Transverse colon (tissue), 4 donors: ENCODE results near the gene APOC1. TPM values are rescaled to one million over a fixed set of nuclear protein-coding genes. Genes with fewer than 3 reads are reported as not detected.

Experiments used
- DNase-seq: peaks from one replicate; pipeline ENCODE4 v3.0.0-alpha.2; 2019
- H3K27ac ChIP-seq, 4 donors: fragments of 200-600 bp; sonication (generic); 2 replicates each; pipeline ENCODE4 v1.5.1; 2016 to 2018; ENCODE audit warnings: inconsistent platforms in 4 of 4
- H3K27me3 ChIP-seq: fragments of 200-600 bp; sonication (generic); 2 replicates; pipeline ENCODE4 v1.5.1; 2017; ENCODE audit warnings: inconsistent platforms
- H3K36me3 ChIP-seq, 4 donors: fragments of 200-600 bp; sonication (generic); 2 replicates each; pipeline ENCODE4 v1.5.1; 2017 to 2019; ENCODE audit warnings: inconsistent platforms in 4 of 4
- H3K4me1 ChIP-seq, 4 donors: fragments of 200-600 bp; sonication (generic); 2 replicates each; pipeline ENCODE4 v1.5.1; 2017 to 2020; ENCODE audit warnings: inconsistent platforms in 4 of 4
- H3K4me3 ChIP-seq, 4 donors: fragments of 200-600 bp; sonication (generic); 1 replicate in 1 of 4; 2 replicates in 3 of 4; pipeline versions ENCODE4 v1.5.1 to v1.6.1; 2017 to 2019; ENCODE audit warnings: inconsistent platforms in 4 of 4
- H3K9me3 ChIP-seq, 2 donors: fragments of 200-600 bp; sonication (generic); 2 replicates each; pipeline ENCODE4 v1.5.1; 2017 to 2019; ENCODE audit warnings: inconsistent platforms in 2 of 2
- EP300 ChIP-seq: sonication (generic); formaldehyde crosslinking; IDR thresholded peaks from one replicate; pipeline ENCODE4 v1.6.1; 2017; ENCODE audit warnings: antibody characterized with exemption, low read depth
- POLR2A ChIP-seq: fragments of 450-650 bp; IDR thresholded peaks from one replicate; pipeline ENCODE4 v1.6.1; 2016; ENCODE audit warnings: antibody characterized with exemption, mild to moderate bottlenecking, moderate library complexity
- POLR2AphosphoS5 ChIP-seq, 3 donors: sonication (generic); formaldehyde crosslinking; IDR thresholded peaks; one replicate each; pipeline ENCODE4 v1.6.1; 2016; ENCODE audit warnings: antibody characterized with exemption in 3 of 3
- WGBS, 2 donors: methylation state at CpG; one replicate each; pipeline ENCODE4 v1.1.5; 2018; ENCODE audit warnings: low coverage in 1 of 2; 5-methylcytosine and 5-hydroxymethylcytosine counted together
- in situ Hi-C, 4 donors: fragments of 200-750 bp; cut with MboI; loops; one replicate each; pipeline versions ENCODE4 v1.15.0 to v1.15.1; 2017; ENCODE audit warnings: low sequenced_read_pairs in 3 of 4, low pct_ligation_motif_present in 1 of 4, low pct_unique_long_range_greater_than_20kb in 1 of 4
- intact Hi-C: fragments of 100-400 bp; cut with DNase I; formaldehyde crosslinking; loops from one replicate; pipeline ENCODE4 v1.15.1; 2023; ENCODE audit warnings: low total_unique reads
- total RNA-seq, 4 donors: library from RNA; depleted of rRNA; stranded (reverse); fragments of >200 nt; gene quantifications; one replicate each; pipeline ENCODE4 v1.1.0, GENCODE V29; 2016
- TF ChIP-seq, protein P1 (sequence below), 5 experiments: fragments of 200-600 bp in 3 of 5; fragments of 450-650 bp in 2 of 5; sonication (generic) in 3 of 5; IDR thresholded peaks; 1 replicate in 2 of 5; 2 replicates in 3 of 5; pipeline ENCODE4 v1.5.1; 2016 to 2017; ENCODE audit warnings: antibody characterized with exemption in 5 of 5, inconsistent platforms in 3 of 5, mild to moderate bottlenecking in 2 of 5, moderate library complexity in 1 of 5

Gene APOC1
- total RNA-seq, 4 donors from 2014 or later = 10.8 to 48.4 (median 34.8) TPM; not detected in 1

DNA sequence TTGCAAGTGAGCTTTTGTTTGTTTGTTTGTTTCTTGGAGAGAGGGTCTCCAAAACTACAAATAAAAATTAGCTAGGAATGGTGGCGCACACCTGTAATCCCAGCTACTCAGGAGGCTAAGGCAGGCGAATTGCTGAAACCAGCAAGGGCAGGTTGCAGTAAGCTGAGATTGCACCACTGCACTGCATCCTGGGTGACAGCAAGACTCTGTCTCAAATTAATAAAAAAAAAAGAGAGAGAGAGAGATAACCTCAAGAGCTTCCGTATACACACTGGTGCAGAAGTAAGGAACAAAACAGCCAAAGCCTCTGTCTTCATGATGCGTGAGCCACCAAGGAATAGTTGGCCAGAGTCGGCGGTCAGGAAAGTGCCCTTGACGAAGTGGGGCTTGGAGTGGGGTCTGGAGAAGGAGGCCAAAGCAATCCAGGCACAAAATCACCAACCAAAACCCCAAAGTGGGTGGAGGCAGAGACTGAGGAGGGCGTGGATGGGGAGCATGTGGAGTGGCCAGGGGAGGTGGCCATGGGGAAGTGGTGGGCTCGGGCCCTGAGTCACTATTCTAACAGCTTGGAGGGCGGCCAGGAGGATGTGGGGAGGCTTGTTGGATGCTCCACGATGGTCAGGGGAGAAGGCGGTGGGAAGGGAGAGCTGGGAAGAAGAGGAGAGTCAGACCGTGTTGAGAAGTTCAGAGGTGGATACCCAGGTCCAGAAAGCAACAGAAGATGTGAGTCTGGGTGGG lies 44.5 kb upstream of the APOC1 start:
- H3K4me3 ChIP-seq = no peak overlapping the region
- intact Hi-C loops = no loop called here
- in situ Hi-C loops = no loop called here
- TF ChIP-seq POLR2AphosphoS5 (IDR thresholded peaks at IDR 0.05) (no peak), POLR2A (no peak), EP300 (no peak)
- TF ChIP-seq, protein P1, sequence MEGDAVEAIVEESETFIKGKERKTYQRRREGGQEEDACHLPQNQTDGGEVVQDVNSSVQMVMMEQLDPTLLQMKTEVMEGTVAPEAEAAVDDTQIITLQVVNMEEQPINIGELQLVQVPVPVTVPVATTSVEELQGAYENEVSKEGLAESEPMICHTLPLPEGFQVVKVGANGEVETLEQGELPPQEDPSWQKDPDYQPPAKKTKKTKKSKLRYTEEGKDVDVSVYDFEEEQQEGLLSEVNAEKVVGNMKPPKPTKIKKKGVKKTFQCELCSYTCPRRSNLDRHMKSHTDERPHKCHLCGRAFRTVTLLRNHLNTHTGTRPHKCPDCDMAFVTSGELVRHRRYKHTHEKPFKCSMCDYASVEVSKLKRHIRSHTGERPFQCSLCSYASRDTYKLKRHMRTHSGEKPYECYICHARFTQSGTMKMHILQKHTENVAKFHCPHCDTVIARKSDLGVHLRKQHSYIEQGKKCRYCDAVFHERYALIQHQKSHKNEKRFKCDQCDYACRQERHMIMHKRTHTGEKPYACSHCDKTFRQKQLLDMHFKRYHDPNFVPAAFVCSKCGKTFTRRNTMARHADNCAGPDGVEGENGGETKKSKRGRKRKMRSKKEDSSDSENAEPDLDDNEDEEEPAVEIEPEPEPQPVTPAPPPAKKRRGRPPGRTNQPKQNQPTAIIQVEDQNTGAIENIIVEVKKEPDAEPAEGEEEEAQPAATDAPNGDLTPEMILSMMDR (IDR thresholded peaks at IDR 0.05) = no peak
- peaks cover 0 to 15% (median 2%) of the 10 kb centered on the region in 4 donors for H3K4me1 ChIP-seq
- peak overlapping the region; percentile 25 to 64 (median 46) for H3K27ac ChIP-seq
- no peaks in the 10 kb centered on the region for H3K27me3 ChIP-seq
- 69 to 70% methylated on average over 13 of the region's 13 CpGs for WGBS, 2 donors
- no peaks in the 10 kb centered on the region for H3K9me3 ChIP-seq
- peak; percentile 62 for DNase-seq
- H3K36me3 ChIP-seq = peaks cover 0 to 24% (median 9%) of the 10 kb centered on the region in 4 donors

DNA sequence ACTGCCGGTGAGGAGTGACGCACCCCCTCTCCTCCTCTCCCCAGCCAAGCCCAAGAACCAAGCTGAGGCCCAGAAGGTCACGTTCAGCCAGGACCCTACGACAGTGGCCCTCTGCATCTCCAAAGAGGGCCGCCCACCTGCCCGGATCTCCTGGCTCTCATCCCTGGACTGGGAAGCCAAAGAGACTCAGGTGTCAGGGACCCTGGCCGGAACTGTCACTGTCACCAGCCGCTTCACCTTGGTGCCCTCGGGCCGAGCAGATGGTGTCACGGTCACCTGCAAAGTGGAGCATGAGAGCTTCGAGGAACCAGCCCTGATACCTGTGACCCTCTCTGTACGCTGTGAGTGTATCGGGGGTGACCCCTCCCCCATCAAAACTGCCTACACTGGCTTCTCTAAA lies 42.6 kb upstream of the APOC1 start:
- Histone ChIP-seq H3K4me1 (peaks cover 0 to 23% (median 10%) of the 10 kb centered on the region in 4 donors), H3K36me3 (peaks cover 0 to 15% (median 6%) of the 10 kb centered on the region in 4 donors), H3K9me3 (no peaks in the 10 kb centered on the region), H3K27me3 (no peaks in the 10 kb centered on the region), H3K4me3 (no peak overlapping the region), H3K27ac (no peak overlapping the region)
- no peak for TF ChIP-seq POLR2AphosphoS5 (IDR thresholded peaks at IDR 0.05)
- TF ChIP-seq, protein P1 (IDR thresholded peaks at IDR 0.05) = no peak
- TF ChIP-seq POLR2A = no peak
- no peak for TF ChIP-seq EP300
- DNase-seq = no peak
- intact Hi-C loops (no loop called here), in situ Hi-C loops (no loop called here)
- WGBS, 2 donors = 98% methylated on average over 7 of the region's 14 CpGs; no CpG with 5 or more reads in 1 of the 2 donors

DNA sequence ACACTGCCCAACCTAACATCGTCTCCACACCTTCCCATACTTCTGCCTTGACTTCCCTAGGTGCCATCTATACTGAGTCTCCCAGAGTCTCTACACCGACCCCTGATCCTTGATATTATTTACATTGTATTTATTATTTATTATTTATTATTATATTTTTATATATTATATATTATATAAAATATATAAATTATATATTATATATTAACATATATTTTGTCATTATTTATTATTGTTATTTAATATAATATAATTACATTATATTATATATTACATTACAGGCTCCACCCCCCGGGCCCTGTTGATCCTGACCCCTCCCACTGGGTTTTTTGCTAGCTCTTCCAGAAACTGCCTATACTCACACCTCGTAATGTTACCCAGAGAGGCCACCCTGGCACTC lies 41.7 kb upstream of the APOC1 start:
- Histone ChIP-seq H3K36me3 (peaks cover 0 to 15% (median 6%) of the 10 kb centered on the region in 4 donors), H3K27ac (no peak overlapping the region), H3K4me3 (no peak overlapping the region), H3K4me1 (peaks cover 0 to 23% (median 10%) of the 10 kb centered on the region in 4 donors), H3K27me3 (no peaks in the 10 kb centered on the region), H3K9me3 (no peaks in the 10 kb centered on the region)
- intact Hi-C loops = no loop called here
- DNase-seq = no peak
- in situ Hi-C loops = no loop called here
- WGBS, 2 donors = 84 to 88% methylated on average over 3 to 4 of the region's 4 CpGs
- TF ChIP-seq EP300 (no peak), POLR2A (no peak), POLR2AphosphoS5 (IDR thresholded peaks at IDR 0.05) (no peak)
- TF ChIP-seq, protein P1 (IDR thresholded peaks at IDR 0.05) = no peak

DNA sequence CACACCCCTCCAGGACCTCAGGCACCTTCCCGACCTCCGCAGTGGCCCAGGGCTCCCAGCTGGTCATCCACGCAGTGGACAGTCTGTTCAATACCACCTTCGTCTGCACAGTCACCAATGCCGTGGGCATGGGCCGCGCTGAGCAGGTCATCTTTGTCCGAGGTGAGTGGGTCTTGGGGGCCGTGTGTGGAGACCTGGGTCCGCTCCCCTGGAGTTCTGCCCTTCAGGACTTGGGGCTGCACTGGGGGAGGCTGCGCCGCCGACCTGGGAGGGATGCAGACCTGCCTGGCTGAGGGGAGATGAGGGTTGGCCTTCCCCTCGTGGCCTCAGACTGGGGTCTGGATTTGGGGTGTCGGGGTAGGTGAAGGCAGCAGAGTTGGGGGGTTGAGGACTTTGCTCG lies 40.1 kb upstream of the APOC1 start:
- TF ChIP-seq POLR2AphosphoS5 (IDR thresholded peaks at IDR 0.05) = no peak
- intact Hi-C loops = no loop called here
- 95% methylated on average over 16 of the region's 16 CpGs; no CpG with 5 or more reads in 1 of the 2 donors for WGBS, 2 donors
- no peak for DNase-seq
- peaks cover 0 to 23% (median 10%) of the 10 kb centered on the region in 4 donors for H3K4me1 ChIP-seq
- in situ Hi-C loops = no loop called here
- H3K27ac ChIP-seq = no peak overlapping the region
- no peaks in the 10 kb centered on the region for H3K9me3 ChIP-seq
- no peak overlapping the region for H3K4me3 ChIP-seq
- peaks cover 0 to 15% (median 6%) of the 10 kb centered on the region in 4 donors for H3K36me3 ChIP-seq
- H3K27me3 ChIP-seq = no peaks in the 10 kb centered on the region
